ENCODE results near the gene RABEP1. TPM values are rescaled to one million over a fixed set of nuclear protein-coding genes. Genes with fewer than 3 reads are reported as not detected.
A peak's percentile ranks its signal among the peaks of the same experiment; 100 is the strongest.

The RABEP1 gene
- polyA plus RNA-seq, 3 donors, result 12.7 to 19.1 (median 13.7) TPM

GRCh38 chr17:5304636-5305035 is 22.6 kb downstream of the RABEP1 start:
- H3K4me1 Mint-ChIP-seq, result peaks cover 33% of the 10 kb centered on the region
- DNase-seq, result no peak
- intact Hi-C loops (cut with micrococcal nuclease), result no loop called here
- WGBS (ENCODE audit: insufficient coverage), result no CpG with 5 or more reads among the region's 1 CpG
- no peak overlapping the region for H3K9ac ChIP-seq (ENCODE audit: insufficient read depth, low read length, poor library complexity, severe bottlenecking)
- H3K36me3 Mint-ChIP-seq, result peaks cover 9 to 30% of the 10 kb centered on the region in 2 donors
- no peak overlapping the region for H2AFZ ChIP-seq (ENCODE audit: insufficient read depth, low read depth, low read length, poor library complexity, severe bottlenecking)
- H3K4me2 ChIP-seq (replicated peaks; ENCODE audit: extremely low read depth, low read length, poor library complexity, severe bottlenecking), result no peak overlapping the region
- no peak overlapping the region for H3K4me3 ChIP-seq (replicated peaks in 1 of 3; ENCODE audit: low read depth in 2 of 3, low read length in 3 of 3)
- no peak overlapping the region for H3K4me3 Mint-ChIP-seq
- no peaks in the 10 kb centered on the region for H3K9me3 ChIP-seq (replicated peaks in 1 of 2; ENCODE audit: control insufficient read depth in 1 of 2, insufficient read depth in 1 of 2, low read length in 2 of 2)
- H3K27ac Mint-ChIP-seq, result peak overlapping the region in 2 of 7 donors; percentile 26 to 72
- peaks cover 2 to 16% of the 10 kb centered on the region in 2 donors for H3K36me3 ChIP-seq (replicated peaks in 1 of 2; ENCODE audit: control insufficient read depth in 1 of 2, insufficient read depth in 2 of 2, low read length in 2 of 2)
- peaks cover 85% of the 10 kb centered on the region for H4K20me1 ChIP-seq (ENCODE audit: insufficient read depth, low read length)
- no peak for TF ChIP-seq CTCF (IDR thresholded peaks at IDR 0.05)
- peaks cover 87% of the 10 kb centered on the region for H3K79me2 ChIP-seq (ENCODE audit: insufficient read depth, low read length)
- no peaks in the 10 kb centered on the region for H3K27me3 ChIP-seq (ENCODE audit: control insufficient read depth in 2 of 2, insufficient read depth in 2 of 2, low read length in 2 of 2)
- H3K9me3 Mint-ChIP-seq, result peaks cover 0 to 2% (median 0%) of the 10 kb centered on the region in 7 donors
- no peaks in the 10 kb centered on the region for H3K27me3 Mint-ChIP-seq (ENCODE audit: low read depth in 3 of 3)
- no peak overlapping the region for H3K27ac ChIP-seq (ENCODE audit: low read depth in 1 of 2, low read length in 2 of 2)
- H3K4me1 ChIP-seq (ENCODE audit: control insufficient read depth in 1 of 2, insufficient read depth in 2 of 2, low read length in 2 of 2), result peaks cover 7 to 12% of the 10 kb centered on the region in 2 donors

- no peak overlapping the region for H3K27ac ChIP-seq (ENCODE audit: low read depth in 1 of 2, low read length in 2 of 2)
- H3K9ac ChIP-seq (ENCODE audit: insufficient read depth, low read length, poor library complexity, severe bottlenecking), result no peak overlapping the region
- H3K4me1 ChIP-seq (ENCODE audit: control insufficient read depth in 1 of 2, insufficient read depth in 2 of 2, low read length in 2 of 2), result peaks cover 7 to 12% of the 10 kb centered on the region in 2 donors
- Mint-ChIP-seq H3K27me3 (ENCODE audit: low read depth in 3 of 3) (no peaks in the 10 kb centered on the region), H3K4me1 (peaks cover 29% of the 10 kb centered on the region), H3K4me3 (no peak overlapping the region), H3K36me3 (peaks cover 23 to 44% of the 10 kb centered on the region in 2 donors), H3K9me3 (peaks cover 0 to 9% (median 2%) of the 10 kb centered on the region in 7 donors), H3K27ac (no peak overlapping the region)
- peaks cover 11 to 51% of the 10 kb centered on the region in 2 donors for H3K36me3 ChIP-seq (replicated peaks in 1 of 2; ENCODE audit: control insufficient read depth in 1 of 2, insufficient read depth in 2 of 2, low read length in 2 of 2)
- intact Hi-C loops (cut with micrococcal nuclease), result no loop called here
- H3K79me2 ChIP-seq (ENCODE audit: insufficient read depth, low read length), result peaks cover 50% of the 10 kb centered on the region
- H3K27me3 ChIP-seq (ENCODE audit: control insufficient read depth in 2 of 2, insufficient read depth in 2 of 2, low read length in 2 of 2), result no peaks in the 10 kb centered on the region
- H3K4me2 ChIP-seq (replicated peaks; ENCODE audit: extremely low read depth, low read length, poor library complexity, severe bottlenecking), result no peak overlapping the region
- no peak overlapping the region for H2AFZ ChIP-seq (ENCODE audit: insufficient read depth, low read depth, low read length, poor library complexity, severe bottlenecking)
- peaks cover 48% of the 10 kb centered on the region for H4K20me1 ChIP-seq (ENCODE audit: insufficient read depth, low read length)
- no peak for TF ChIP-seq CTCF (IDR thresholded peaks at IDR 0.05)
- H3K9me3 ChIP-seq (replicated peaks in 1 of 2; ENCODE audit: control insufficient read depth in 1 of 2, insufficient read depth in 1 of 2, low read length in 2 of 2), result no peaks in the 10 kb centered on the region
- no peak overlapping the region for H3K4me3 ChIP-seq (replicated peaks in 1 of 3; ENCODE audit: low read depth in 2 of 3, low read length in 3 of 3)
- DNase-seq, result no peak
Measured at GRCh38 chr17:5309851-5310250, 27.8 kb downstream of the RABEP1 start.
